Germinal center (tissue), 1 donor: ENCODE data around the gene PLXNA2.

Source experiments
- DNase-seq: peaks from one replicate; pipeline ENCODE4 v3.0.0; 2012; ENCODE audit warnings: mixed read lengths, low spot score

Gene PLXNA2

GRCh38 chr1:208240662-208241355, 3.4 kb downstream of the PLXNA2 start:
- DNase-seq, result no peak

- DNase-seq, result no peak
These were observed 4.5 kb downstream of the PLXNA2 start for GRCh38 chr1:208239473-208240381.

GRCh38 chr1:208238710-208239472, 5.3 kb downstream of the PLXNA2 start:
- peak; percentile 43 for DNase-seq

GRCh38 chr1:208237241-208237640, 6.9 kb downstream of the PLXNA2 start:
- no peak for DNase-seq

GRCh38 chr1:208235982-208236761, 8.0 kb downstream of the PLXNA2 start:
- no peak for DNase-seq

GRCh38 chr1:208235356-208235981, 8.7 kb downstream of the PLXNA2 start:
- DNase-seq, result no peak

- DNase-seq, result no peak
These were observed 9.5 kb downstream of the PLXNA2 start for GRCh38 chr1:208234721-208235120.

GRCh38 chr1:208233978-208234377, 10.2 kb downstream of the PLXNA2 start:
- no peak for DNase-seq

GRCh38 chr1:208233546-208233945, 10.6 kb downstream of the PLXNA2 start:
- DNase-seq, result no peak

GRCh38 chr1:208232662-208233038, 11.5 kb downstream of the PLXNA2 start:
- no peak for DNase-seq

- no peak for DNase-seq
These were observed 12.1 kb downstream of the PLXNA2 start for GRCh38 chr1:208231881-208232661.

GRCh38 chr1:208230668-208231529, 13.3 kb downstream of the PLXNA2 start:
- DNase-seq, result no peak

GRCh38 chr1:208228550-208228949, 15.6 kb downstream of the PLXNA2 start:
- DNase-seq, result no peak

- no peak for DNase-seq
These were observed 16.2 kb downstream of the PLXNA2 start for GRCh38 chr1:208228026-208228425.

- no peak for DNase-seq
These were observed 16.8 kb downstream of the PLXNA2 start for GRCh38 chr1:208227366-208227765.

- no peak for DNase-seq
These were observed 17.9 kb downstream of the PLXNA2 start for GRCh38 chr1:208225954-208226937.

GRCh38 chr1:208224192-208224713, 19.9 kb downstream of the PLXNA2 start:
- no peak for DNase-seq

GRCh38 chr1:208223136-208223535, 21.0 kb downstream of the PLXNA2 start:
- DNase-seq, result no peak
